Natural killer cell (primary cell): ENCODE measurements around the gene ZNF10. TPM values are rescaled to one million over a fixed set of nuclear protein-coding genes. Genes with fewer than 3 reads are reported as not detected.

Experiments
- ATAC-seq, 3 donors: fragments of 150-1000 bp in 2 of 3; fragments of 200-7000 bp in 1 of 3; cut with Tn5 transposase; 1 replicate in 1 of 3; 2 replicates in 2 of 3; pipeline ENCODE4 v1.10.0; 2021; ENCODE audit warnings: mild to moderate bottlenecking in 2 of 3, moderate library complexity in 2 of 3
- DNase-seq, 2 donors: peaks; one replicate each; pipeline versions ENCODE4 v3.0.0 to v3.0.0-alpha.2; 2013 to 2021; ENCODE audit warnings: mixed read lengths in 1 of 2
- H3K27ac ChIP-seq: one replicate; pipeline ENCODE4 v1.5.1; 2013; ENCODE audit warnings: mild to moderate bottlenecking, low read length
- H3K27me3 ChIP-seq: one replicate; pipeline ENCODE4 v1.6.1; 2013; ENCODE audit warnings: low read length; ENCODE audit not compliant: control insufficient read depth, insufficient read depth
- H3K36me3 ChIP-seq: one replicate; pipeline ENCODE4 v1.6.1; 2013; ENCODE audit warnings: low read length; ENCODE audit not compliant: control insufficient read depth, insufficient read depth
- H3K4me1 ChIP-seq: one replicate; pipeline ENCODE4 v1.6.1; 2013; ENCODE audit warnings: low read length; ENCODE audit not compliant: control insufficient read depth, insufficient read depth
- H3K4me3 ChIP-seq: one replicate; pipeline ENCODE4 v1.5.1; 2013; ENCODE audit warnings: low read length
- H3K9me3 ChIP-seq: one replicate; pipeline ENCODE4 v1.6.1; 2013; ENCODE audit warnings: low read length; ENCODE audit not compliant: control insufficient read depth, insufficient read depth
- H3K27ac Mint-ChIP-seq, 2 donors: one replicate each; pipeline ENCODE4 v1.8.0; 2022; ENCODE audit warnings: mild to moderate bottlenecking in 2 of 2, mixed read lengths in 2 of 2, moderate library complexity in 1 of 2
- H3K27me3 Mint-ChIP-seq, 2 donors: one replicate each; pipeline ENCODE4 v1.8.0; 2022; ENCODE audit warnings: low read depth in 2 of 2, mixed read lengths in 2 of 2
- H3K36me3 Mint-ChIP-seq: one replicate; pipeline ENCODE4 v1.8.0; 2022; ENCODE audit warnings: mixed read lengths
- H3K4me1 Mint-ChIP-seq, 2 donors: one replicate each; pipeline ENCODE4 v1.8.0; 2022; ENCODE audit warnings: mixed read lengths in 2 of 2
- H3K4me3 Mint-ChIP-seq: one replicate; pipeline ENCODE4 v1.8.0; 2022; ENCODE audit warnings: mild to moderate bottlenecking, moderate library complexity, mixed read lengths
- H3K9me3 Mint-ChIP-seq, 2 donors: one replicate each; pipeline ENCODE4 v1.8.0; 2022; ENCODE audit warnings: mixed read lengths in 2 of 2
- WGBS: methylation state at CpG from one replicate; pipeline ENCODE4 v1.1.7; 2013; ENCODE audit warnings: missing lambda C conversion rate; ENCODE audit not compliant: insufficient coverage; 5-methylcytosine and 5-hydroxymethylcytosine counted together
- intact Hi-C: fragments of 100-400 bp; cut with micrococcal nuclease; formaldehyde crosslinking; loops from one replicate; pipeline ENCODE4 v1.14.2; 2022
- total RNA-seq, 4 donors: library from RNA; stranded (reverse); fragments of 120-200 nt in 1 of 4; gene quantifications; one replicate each; pipeline versions ENCODE4 v1.2.3 to v1.2.4, GENCODE V29; 2013 to 2022
- TF ChIP-seq, protein P1 (sequence below): fragments of 200-600 bp; IDR thresholded peaks from one replicate; pipeline ENCODE4 v1.8.0; 2022; ENCODE audit warnings: antibody characterized with exemption

The ZNF10 gene
- total RNA-seq, 3 donors from 2014 or later (not counting 1 experiment from before 2014, with no cell fraction given): 12.9 to 27.9 (median 26.0) TPM

- H3K27ac ChIP-seq: no peak overlapping the region
- no peaks in the 10 kb centered on the region for H3K27me3 Mint-ChIP-seq
- H3K4me3 Mint-ChIP-seq: no peak overlapping the region
- intact Hi-C loops: no loop called here
- 96% methylated on average over 3 of the region's 3 CpGs for WGBS
- H3K36me3 Mint-ChIP-seq: peaks cover 15% of the 10 kb centered on the region
- no peak overlapping the region for H3K27ac Mint-ChIP-seq
- H3K9me3 ChIP-seq: peaks cover 17% of the 10 kb centered on the region
- H3K4me1 ChIP-seq: no peaks in the 10 kb centered on the region
- peaks cover 14 to 15% of the 10 kb centered on the region in 2 donors for H3K9me3 Mint-ChIP-seq
- no peak for DNase-seq
- H3K4me3 ChIP-seq: no peak overlapping the region
- no peak for ATAC-seq
- TF ChIP-seq, protein P1, sequence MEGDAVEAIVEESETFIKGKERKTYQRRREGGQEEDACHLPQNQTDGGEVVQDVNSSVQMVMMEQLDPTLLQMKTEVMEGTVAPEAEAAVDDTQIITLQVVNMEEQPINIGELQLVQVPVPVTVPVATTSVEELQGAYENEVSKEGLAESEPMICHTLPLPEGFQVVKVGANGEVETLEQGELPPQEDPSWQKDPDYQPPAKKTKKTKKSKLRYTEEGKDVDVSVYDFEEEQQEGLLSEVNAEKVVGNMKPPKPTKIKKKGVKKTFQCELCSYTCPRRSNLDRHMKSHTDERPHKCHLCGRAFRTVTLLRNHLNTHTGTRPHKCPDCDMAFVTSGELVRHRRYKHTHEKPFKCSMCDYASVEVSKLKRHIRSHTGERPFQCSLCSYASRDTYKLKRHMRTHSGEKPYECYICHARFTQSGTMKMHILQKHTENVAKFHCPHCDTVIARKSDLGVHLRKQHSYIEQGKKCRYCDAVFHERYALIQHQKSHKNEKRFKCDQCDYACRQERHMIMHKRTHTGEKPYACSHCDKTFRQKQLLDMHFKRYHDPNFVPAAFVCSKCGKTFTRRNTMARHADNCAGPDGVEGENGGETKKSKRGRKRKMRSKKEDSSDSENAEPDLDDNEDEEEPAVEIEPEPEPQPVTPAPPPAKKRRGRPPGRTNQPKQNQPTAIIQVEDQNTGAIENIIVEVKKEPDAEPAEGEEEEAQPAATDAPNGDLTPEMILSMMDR: no peak
- no peaks in the 10 kb centered on the region for H3K4me1 Mint-ChIP-seq
- no peaks in the 10 kb centered on the region for H3K36me3 ChIP-seq
- no peaks in the 10 kb centered on the region for H3K27me3 ChIP-seq
Measured at GRCh38 chr12:133165776-133166175, 35.3 kb downstream of the ZNF10 start.

- no peak overlapping the region for H3K27ac Mint-ChIP-seq
- Histone ChIP-seq H3K9me3 (peaks cover 21% of the 10 kb centered on the region), H3K4me3 (no peak overlapping the region), H3K36me3 (no peaks in the 10 kb centered on the region), H3K27ac (no peak overlapping the region), H3K4me1 (no peaks in the 10 kb centered on the region), H3K27me3 (no peaks in the 10 kb centered on the region)
- no peaks in the 10 kb centered on the region for H3K4me1 Mint-ChIP-seq
- 95% methylated on average over 1 of the region's 1 CpG for WGBS
- TF ChIP-seq, protein P1: no peak
- ATAC-seq (no peak), DNase-seq (no peak)
- H3K36me3 Mint-ChIP-seq: peaks cover 10% of the 10 kb centered on the region
- peaks cover 15 to 21% of the 10 kb centered on the region in 2 donors for H3K9me3 Mint-ChIP-seq
- no peak overlapping the region for H3K4me3 Mint-ChIP-seq
- peaks cover 9% of the 10 kb centered on the region in 2 donors for H3K27me3 Mint-ChIP-seq
- intact Hi-C loops: no loop called here
Measured at GRCh38 chr12:133172491-133172890, 42.1 kb downstream of the ZNF10 start.

DNA sequence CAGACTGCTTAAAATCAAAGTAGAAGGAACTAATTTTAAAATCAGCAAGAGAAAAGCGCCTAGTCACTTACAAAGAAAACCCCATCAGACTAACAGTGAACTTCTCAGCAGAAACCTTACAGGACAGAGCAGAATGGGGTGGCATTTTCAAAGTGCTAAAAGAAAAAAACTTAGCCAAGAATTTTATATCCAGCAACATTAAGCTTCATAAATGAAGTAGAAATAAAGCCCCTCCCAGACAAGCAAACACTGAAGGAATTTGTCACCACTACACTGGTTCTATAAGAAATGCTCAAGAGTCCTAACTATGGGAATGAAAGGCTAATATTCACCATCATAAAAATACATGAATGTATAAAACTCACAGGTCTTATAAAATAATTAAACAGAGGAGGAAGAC, 44.5 kb downstream of the ZNF10 start:
- no peaks in the 10 kb centered on the region for H3K4me1 ChIP-seq
- H3K27ac ChIP-seq: no peak overlapping the region
- no peaks in the 10 kb centered on the region for H3K4me1 Mint-ChIP-seq
- peaks cover 28% of the 10 kb centered on the region for H3K9me3 ChIP-seq
- H3K27ac Mint-ChIP-seq: no peak overlapping the region
- H3K27me3 Mint-ChIP-seq: peaks cover 9% of the 10 kb centered on the region in 2 donors
- no peak overlapping the region for H3K4me3 ChIP-seq
- H3K36me3 Mint-ChIP-seq: peaks cover 19% of the 10 kb centered on the region
- intact Hi-C loops: no loop called here
- DNase-seq: no peak
- no peaks in the 10 kb centered on the region for H3K36me3 ChIP-seq
- no peak overlapping the region for H3K4me3 Mint-ChIP-seq
- TF ChIP-seq, protein P1: no peak
- H3K27me3 ChIP-seq: no peaks in the 10 kb centered on the region
- H3K9me3 Mint-ChIP-seq: peaks cover 14 to 21% of the 10 kb centered on the region in 2 donors
- no peak for ATAC-seq
- 100% methylated on average over 1 of the region's 1 CpG for WGBS

- DNase-seq: no peak
- Histone ChIP-seq H3K36me3 (peaks cover 15% of the 10 kb centered on the region), H3K4me1 (peaks cover 9% of the 10 kb centered on the region), H3K27ac (no peak overlapping the region), H3K9me3 (peaks cover 16% of the 10 kb centered on the region), H3K4me3 (no peak overlapping the region), H3K27me3 (no peaks in the 10 kb centered on the region)
- peaks cover 22 to 33% of the 10 kb centered on the region in 2 donors for H3K4me1 Mint-ChIP-seq
- intact Hi-C loops: loop anchor here (1.0 kb wide), 5 partner anchors 50 to 272 kb away; partner anchors contain the start of genes ZNF10, ZNF140, ZNF26 and ZNF84
- peaks cover 40% of the 10 kb centered on the region for H3K36me3 Mint-ChIP-seq
- 100% methylated on average over 1 of the region's 8 CpGs for WGBS
- H3K4me3 Mint-ChIP-seq: no peak overlapping the region
- peaks cover 17 to 27% of the 10 kb centered on the region in 2 donors for H3K9me3 Mint-ChIP-seq
- TF ChIP-seq, protein P1: no peak
- H3K27me3 Mint-ChIP-seq: peaks cover 7 to 9% of the 10 kb centered on the region in 2 donors
- ATAC-seq: no peak
- peak overlapping the region; percentile 92 to 96 for H3K27ac Mint-ChIP-seq
Measured at GRCh38 chr12:133180669-133181068, 50.2 kb downstream of the ZNF10 start.
